Astrocyte of the spinal cord (primary cell): ENCODE results near the gene LYZ.

ENCODE experiments used
- DNase-seq: peaks from one replicate; pipeline ENCODE4 v3.0.0; 2011; ENCODE audit warnings: low read depth, low spot score
- H3K4me3 ChIP-seq: 2 replicates; pipeline ENCODE4 v1.5.1; 2011; ENCODE audit warnings: low read depth, mild to moderate bottlenecking, low read length, moderate library complexity
- CTCF ChIP-seq: IDR thresholded peaks from 2 replicates; pipeline ENCODE4 v1.5.1; 2012; ENCODE audit warnings: low read depth, mild to moderate bottlenecking, low read length, inconsistent platforms
- in situ Hi-C: cut with HindIII; loops from 2 replicates; pipeline ENCODE4 v1.10.0; 2017; ENCODE audit warnings: low sequenced_read_pairs

The LYZ gene

GRCh38 chr12:69338936-69339335 lies 9.2 kb upstream of the LYZ start:
- in situ Hi-C loops = no loop called here
- TF ChIP-seq CTCF = no peak
- no peak for DNase-seq
- no peak overlapping the region for H3K4me3 ChIP-seq

- in situ Hi-C loops = no loop called here
- TF ChIP-seq CTCF = no peak
- no peak for DNase-seq
- H3K4me3 ChIP-seq = no peak overlapping the region
Measured at GRCh38 chr12:69339999-69340398, 8.2 kb upstream of the LYZ start.

GRCh38 chr12:69341328-69341727 lies 6.9 kb upstream of the LYZ start:
- in situ Hi-C loops = no loop called here
- peak; percentile 3 for DNase-seq
- TF ChIP-seq CTCF = no peak
- no peak overlapping the region for H3K4me3 ChIP-seq

- in situ Hi-C loops = no loop called here
- no peak for DNase-seq
- no peak overlapping the region for H3K4me3 ChIP-seq
- TF ChIP-seq CTCF = no peak
Measured at GRCh38 chr12:69342421-69342820, 5.8 kb upstream of the LYZ start.

GRCh38 chr12:69343357-69343756 lies 4.8 kb upstream of the LYZ start:
- in situ Hi-C loops = no loop called here
- TF ChIP-seq CTCF = no peak
- DNase-seq = no peak
- no peak overlapping the region for H3K4me3 ChIP-seq

- TF ChIP-seq CTCF = no peak
- in situ Hi-C loops = no loop called here
Measured at GRCh38 chr12:69343885-69344612, 4.1 kb upstream of the LYZ start.

More at GRCh38 chr12:69343885-69344612, 4.1 kb upstream of the LYZ start:
- DNase-seq = no peak
- H3K4me3 ChIP-seq = no peak overlapping the region
